ENCODE results near the gene JPT2. TPM values are rescaled to one million over a fixed set of nuclear protein-coding genes. Genes with fewer than 3 reads are reported as not detected.

JPT2 gene
- total RNA-seq, 1 experiment from 2014 or later: 113 TPM

GRCh38 chr16:1668612-1669319 is 9.3 kb upstream of the JPT2 start:
- ChIA-PET CTCF (no interaction called here), RAD21 (ENCODE audit: low non-redundant PET in 1 of 2, low total read pairs in 2 of 2, uncharacterized antibody in 2 of 2, unreplicated experiment in 2 of 2) (no interaction called here), POLR2A (no interaction called here)
- ATAC-seq: no peak
- Histone ChIP-seq H3K9me3 (ENCODE audit: control insufficient read depth in 1 of 2, insufficient read depth in 1 of 2, low read depth in 1 of 2, low read length in 2 of 2) (no peaks in the 10 kb centered on the region), H3K27ac (ENCODE audit: low read depth, low read length) (no peak overlapping the region), H4K20me1 (ENCODE audit: insufficient read depth) (no peaks in the 10 kb centered on the region), H3K4me3 (replicated peaks in 1 of 2; ENCODE audit: low read depth in 1 of 2, low read length in 2 of 2) (no peak overlapping the region), H3K27me3 (ENCODE audit: insufficient read depth, low read length) (no peaks in the 10 kb centered on the region), H3K79me2 (ENCODE audit: insufficient read depth, low read length) (no peaks in the 10 kb centered on the region), H3K4me1 (ENCODE audit: control insufficient read depth in 1 of 2, insufficient read depth in 2 of 2, low read length in 2 of 2) (no peaks in the 10 kb centered on the region), H2AFZ (ENCODE audit: low read depth, low read length, poor library complexity, severe bottlenecking) (no peak overlapping the region), H3K4me2 (ENCODE audit: low read length) (no peak overlapping the region), H3K36me3 (ENCODE audit: control insufficient read depth in 1 of 2, insufficient read depth in 2 of 2, low read length in 2 of 2) (peaks cover 29 to 52% of the 10 kb centered on the region in 2 experiments), H3K9me2 (ENCODE audit: insufficient read depth) (no peaks in the 10 kb centered on the region), H3K9ac (ENCODE audit: low read length) (no peak overlapping the region)
- intact Hi-C loops (cut with micrococcal nuclease): no loop called here
- BruUV-seq (replicated peaks): no TSS peak
- DNase-seq (ENCODE audit: low read depth, low spot score): no peak
- TF ChIP-seq EZH2phosphoT487 (IDR thresholded peaks at IDR 0.05; ENCODE audit: borderline replicate concordance) (no peak), ZNF274 (IDR thresholded peaks at IDR 0.05; ENCODE audit: low read depth, low read length) (no peak), EZH2 (IDR thresholded peaks at IDR 0.05) (no peak), RAD21 (IDR thresholded peaks at IDR 0.05; ENCODE audit: low read depth) (no peak), YY1 (IDR thresholded peaks at IDR 0.05; ENCODE audit: extremely low read depth, insufficient replicate concordance, low read depth, low read length) (no peak)
- TF ChIP-seq, protein P1, sequence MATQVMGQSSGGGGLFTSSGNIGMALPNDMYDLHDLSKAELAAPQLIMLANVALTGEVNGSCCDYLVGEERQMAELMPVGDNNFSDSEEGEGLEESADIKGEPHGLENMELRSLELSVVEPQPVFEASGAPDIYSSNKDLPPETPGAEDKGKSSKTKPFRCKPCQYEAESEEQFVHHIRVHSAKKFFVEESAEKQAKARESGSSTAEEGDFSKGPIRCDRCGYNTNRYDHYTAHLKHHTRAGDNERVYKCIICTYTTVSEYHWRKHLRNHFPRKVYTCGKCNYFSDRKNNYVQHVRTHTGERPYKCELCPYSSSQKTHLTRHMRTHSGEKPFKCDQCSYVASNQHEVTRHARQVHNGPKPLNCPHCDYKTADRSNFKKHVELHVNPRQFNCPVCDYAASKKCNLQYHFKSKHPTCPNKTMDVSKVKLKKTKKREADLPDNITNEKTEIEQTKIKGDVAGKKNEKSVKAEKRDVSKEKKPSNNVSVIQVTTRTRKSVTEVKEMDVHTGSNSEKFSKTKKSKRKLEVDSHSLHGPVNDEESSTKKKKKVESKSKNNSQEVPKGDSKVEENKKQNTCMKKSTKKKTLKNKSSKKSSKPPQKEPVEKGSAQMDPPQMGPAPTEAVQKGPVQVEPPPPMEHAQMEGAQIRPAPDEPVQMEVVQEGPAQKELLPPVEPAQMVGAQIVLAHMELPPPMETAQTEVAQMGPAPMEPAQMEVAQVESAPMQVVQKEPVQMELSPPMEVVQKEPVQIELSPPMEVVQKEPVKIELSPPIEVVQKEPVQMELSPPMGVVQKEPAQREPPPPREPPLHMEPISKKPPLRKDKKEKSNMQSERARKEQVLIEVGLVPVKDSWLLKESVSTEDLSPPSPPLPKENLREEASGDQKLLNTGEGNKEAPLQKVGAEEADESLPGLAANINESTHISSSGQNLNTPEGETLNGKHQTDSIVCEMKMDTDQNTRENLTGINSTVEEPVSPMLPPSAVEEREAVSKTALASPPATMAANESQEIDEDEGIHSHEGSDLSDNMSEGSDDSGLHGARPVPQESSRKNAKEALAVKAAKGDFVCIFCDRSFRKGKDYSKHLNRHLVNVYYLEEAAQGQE (IDR thresholded peaks at IDR 0.05; ENCODE audit: low read depth): no peak

Data from HCT116 (cell line).